GM06990 (cell line): Measurements from ENCODE around the gene THOC1.

Experiments used
- DNase-seq: peaks from one replicate; pipeline ENCODE4 v3.0.0-alpha.2; 2011; ENCODE audit not compliant: insufficient read length; ENCODE audit errors: extremely low read depth
- H3K27me3 ChIP-seq: replicated peaks from 2 replicates; pipeline ENCODE4 v1.6.0; 2011; ENCODE audit warnings: low read length; ENCODE audit not compliant: control insufficient read depth, insufficient read depth
- H3K36me3 ChIP-seq: 2 replicates; pipeline ENCODE4 v1.5.1; 2011; ENCODE audit warnings: low read length; ENCODE audit not compliant: control insufficient read depth, insufficient read depth
- H3K4me3 ChIP-seq: replicated peaks from 2 replicates; pipeline ENCODE4 v1.5.1; 2011; ENCODE audit warnings: low read depth, mild to moderate bottlenecking, control low read depth, low read length
- CTCF ChIP-seq: IDR thresholded peaks from 2 replicates; pipeline ENCODE4 v1.5.1; 2011; ENCODE audit warnings: low read length, control low read depth, mild to moderate bottlenecking, inconsistent platforms; ENCODE audit not compliant: insufficient read depth, poor library complexity, severe bottlenecking

Gene THOC1

GRCh38 chr18:213505-213904 is 54.3 kb downstream of the THOC1 start:
- Histone ChIP-seq H3K4me3 (no peak overlapping the region), H3K27me3 (no peaks in the 10 kb centered on the region), H3K36me3 (peaks cover 14% of the 10 kb centered on the region)
- no peak for TF ChIP-seq CTCF
- no peak for DNase-seq

GRCh38 chr18:212780-213179 is 55.1 kb downstream of the THOC1 start:
- peaks cover 12% of the 10 kb centered on the region for H3K36me3 ChIP-seq
- H3K27me3 ChIP-seq, result no peaks in the 10 kb centered on the region
- TF ChIP-seq CTCF, result no peak
- no peak overlapping the region for H3K4me3 ChIP-seq
- no peak for DNase-seq

- no peak for DNase-seq
Observed at GRCh38 chr18:211582-211981, 56.3 kb downstream of the THOC1 start.

GRCh38 chr18:210733-211132 is 57.1 kb downstream of the THOC1 start:
- peaks cover 9% of the 10 kb centered on the region for H3K36me3 ChIP-seq
- no peak for TF ChIP-seq CTCF

More at GRCh38 chr18:211582-211981, 56.3 kb downstream of the THOC1 start:
- Histone ChIP-seq H3K4me3 (no peak overlapping the region), H3K27me3 (no peaks in the 10 kb centered on the region), H3K36me3 (peaks cover 9% of the 10 kb centered on the region)
- no peak for TF ChIP-seq CTCF

GRCh38 chr18:210075-210474 is 57.8 kb downstream of the THOC1 start:
- no peak for DNase-seq
- no peaks in the 10 kb centered on the region for H3K27me3 ChIP-seq
- TF ChIP-seq CTCF, result no peak
- H3K4me3 ChIP-seq, result no peak overlapping the region
- H3K36me3 ChIP-seq, result peaks cover 13% of the 10 kb centered on the region

More at GRCh38 chr18:210733-211132, 57.1 kb downstream of the THOC1 start:
- DNase-seq, result no peak
- no peak overlapping the region for H3K4me3 ChIP-seq
- H3K27me3 ChIP-seq, result no peaks in the 10 kb centered on the region

- peaks cover 8% of the 10 kb centered on the region for H3K36me3 ChIP-seq
- no peak for TF ChIP-seq CTCF
- no peak overlapping the region for H3K4me3 ChIP-seq
- no peak for DNase-seq
- no peaks in the 10 kb centered on the region for H3K27me3 ChIP-seq
Observed at GRCh38 chr18:199768-200167, 68.1 kb downstream of the THOC1 start.
